ENCODE data around the gene PLB1. TPM values are rescaled to one million over a fixed set of nuclear protein-coding genes. Genes with fewer than 3 reads are reported as not detected.

The PLB1 gene, protein sequence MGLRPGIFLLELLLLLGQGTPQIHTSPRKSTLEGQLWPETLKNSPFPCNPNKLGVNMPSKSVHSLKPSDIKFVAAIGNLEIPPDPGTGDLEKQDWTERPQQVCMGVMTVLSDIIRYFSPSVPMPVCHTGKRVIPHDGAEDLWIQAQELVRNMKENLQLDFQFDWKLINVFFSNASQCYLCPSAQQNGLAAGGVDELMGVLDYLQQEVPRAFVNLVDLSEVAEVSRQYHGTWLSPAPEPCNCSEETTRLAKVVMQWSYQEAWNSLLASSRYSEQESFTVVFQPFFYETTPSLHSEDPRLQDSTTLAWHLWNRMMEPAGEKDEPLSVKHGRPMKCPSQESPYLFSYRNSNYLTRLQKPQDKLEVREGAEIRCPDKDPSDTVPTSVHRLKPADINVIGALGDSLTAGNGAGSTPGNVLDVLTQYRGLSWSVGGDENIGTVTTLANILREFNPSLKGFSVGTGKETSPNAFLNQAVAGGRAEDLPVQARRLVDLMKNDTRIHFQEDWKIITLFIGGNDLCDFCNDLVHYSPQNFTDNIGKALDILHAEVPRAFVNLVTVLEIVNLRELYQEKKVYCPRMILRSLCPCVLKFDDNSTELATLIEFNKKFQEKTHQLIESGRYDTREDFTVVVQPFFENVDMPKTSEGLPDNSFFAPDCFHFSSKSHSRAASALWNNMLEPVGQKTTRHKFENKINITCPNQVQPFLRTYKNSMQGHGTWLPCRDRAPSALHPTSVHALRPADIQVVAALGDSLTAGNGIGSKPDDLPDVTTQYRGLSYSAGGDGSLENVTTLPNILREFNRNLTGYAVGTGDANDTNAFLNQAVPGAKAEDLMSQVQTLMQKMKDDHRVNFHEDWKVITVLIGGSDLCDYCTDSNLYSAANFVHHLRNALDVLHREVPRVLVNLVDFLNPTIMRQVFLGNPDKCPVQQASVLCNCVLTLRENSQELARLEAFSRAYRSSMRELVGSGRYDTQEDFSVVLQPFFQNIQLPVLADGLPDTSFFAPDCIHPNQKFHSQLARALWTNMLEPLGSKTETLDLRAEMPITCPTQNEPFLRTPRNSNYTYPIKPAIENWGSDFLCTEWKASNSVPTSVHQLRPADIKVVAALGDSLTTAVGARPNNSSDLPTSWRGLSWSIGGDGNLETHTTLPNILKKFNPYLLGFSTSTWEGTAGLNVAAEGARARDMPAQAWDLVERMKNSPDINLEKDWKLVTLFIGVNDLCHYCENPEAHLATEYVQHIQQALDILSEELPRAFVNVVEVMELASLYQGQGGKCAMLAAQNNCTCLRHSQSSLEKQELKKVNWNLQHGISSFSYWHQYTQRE (N-terminal part only)
- 10 to 100 TPM in 1 of 12 donors, 1 to 10 TPM in 9, not detected in 2; 1.6 to 10.3 (median 1.9) TPM for polyA plus RNA-seq (ENCODE audit: insufficient read length in 12 of 12)
- long read RNA-seq, donor 1: 0 reads
- long read RNA-seq, donor 2: 0 reads
- long read RNA-seq, donor 3: 0 reads
- long read RNA-seq, donor 4: 0 reads
- long read RNA-seq, donor 5, partial matches to known transcripts: 0 of 1 reads
- long read RNA-seq, donor 5, other reads (novel, unspliced or antisense): 0 of 1 reads
- long read RNA-seq, donor 6: 0 reads
- long read RNA-seq, donor 7: 0 reads
- long read RNA-seq, donor 8: 0 reads
- long read RNA-seq, donor 9: 0 reads
- long read RNA-seq, donor 10: 0 reads
- long read RNA-seq, donor 11: 0 reads

DNA sequence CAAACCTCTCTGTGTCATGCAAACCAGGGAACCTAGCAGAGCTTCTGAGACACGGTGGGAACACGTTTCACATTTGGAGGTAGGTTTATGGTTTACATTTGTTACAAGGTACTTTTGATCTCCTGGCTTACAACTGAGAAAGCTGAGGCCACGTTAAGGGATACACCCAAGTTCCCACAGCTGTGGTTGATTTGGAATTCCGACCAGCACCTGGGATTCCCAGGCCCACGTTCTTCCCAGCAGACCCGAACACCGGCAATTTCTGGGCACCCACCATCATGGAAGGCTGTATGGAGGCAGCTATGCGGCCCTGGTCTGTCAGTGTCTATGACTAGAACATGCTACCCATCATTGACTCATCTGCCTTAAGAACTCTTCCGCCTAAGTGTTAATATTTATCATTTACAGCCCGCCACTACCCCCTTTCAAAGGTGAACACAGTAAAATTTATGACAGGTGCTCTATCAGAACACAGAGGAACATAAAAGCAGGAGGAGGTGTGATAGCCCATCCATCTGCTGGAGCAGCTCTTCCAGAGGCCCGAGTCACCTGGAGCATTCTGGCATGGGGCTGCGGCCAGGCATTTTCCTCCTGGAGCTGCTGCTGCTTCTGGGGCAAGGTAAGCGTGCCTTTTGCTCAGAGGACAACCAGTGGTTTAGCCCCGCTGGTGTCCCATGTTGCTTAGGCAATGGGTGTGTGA is at the start of gene PLB1:
TSS of gene PLB1 (plus strand) at position 510 of the 700 bp plus-strand sequence. CDS start at position 565, 55 bp downstream.
- DNase-seq: no peak

DNA sequence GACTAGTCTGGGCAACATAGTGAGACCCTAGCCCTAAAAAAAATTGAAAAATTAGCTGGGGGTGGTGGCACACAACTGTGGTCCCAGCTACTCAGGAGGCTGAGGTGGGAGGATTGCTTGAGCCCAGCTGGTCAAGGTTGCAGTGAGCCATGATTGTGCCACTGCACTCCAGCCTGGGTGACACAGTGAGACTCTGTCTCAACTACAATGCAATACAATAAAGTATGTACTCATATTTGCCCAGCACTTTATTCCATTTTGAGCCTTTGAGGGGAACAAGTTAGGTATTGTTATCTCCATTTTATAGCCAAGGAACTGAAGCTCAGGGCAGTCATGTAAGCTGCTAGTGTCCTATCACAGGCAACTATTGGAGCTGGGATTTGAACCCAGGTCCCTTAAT is 49.3 kb upstream of the PLB1 start:
- DNase-seq: no peak

DNA sequence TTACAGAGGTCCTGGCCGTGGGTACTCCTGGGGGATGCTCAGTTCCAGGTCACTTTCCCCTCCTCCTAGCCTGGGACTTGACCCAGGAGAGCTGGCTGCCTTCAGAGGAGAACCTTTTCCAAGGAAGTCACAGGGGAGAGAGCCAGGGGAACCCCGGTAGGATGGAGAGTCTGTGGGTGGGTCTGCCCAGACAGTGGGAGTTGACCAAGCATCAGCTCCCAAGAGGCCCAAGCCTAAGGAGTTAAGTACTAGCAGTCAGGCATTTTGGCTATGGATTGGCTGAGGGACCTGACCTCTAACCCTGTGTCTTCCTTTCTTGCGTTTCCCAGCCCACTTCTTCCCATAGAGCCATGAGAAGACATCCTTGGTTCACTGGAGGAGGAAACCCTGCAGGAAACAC is 48.8 kb upstream of the PLB1 start:
- DNase-seq: no peak

DNA sequence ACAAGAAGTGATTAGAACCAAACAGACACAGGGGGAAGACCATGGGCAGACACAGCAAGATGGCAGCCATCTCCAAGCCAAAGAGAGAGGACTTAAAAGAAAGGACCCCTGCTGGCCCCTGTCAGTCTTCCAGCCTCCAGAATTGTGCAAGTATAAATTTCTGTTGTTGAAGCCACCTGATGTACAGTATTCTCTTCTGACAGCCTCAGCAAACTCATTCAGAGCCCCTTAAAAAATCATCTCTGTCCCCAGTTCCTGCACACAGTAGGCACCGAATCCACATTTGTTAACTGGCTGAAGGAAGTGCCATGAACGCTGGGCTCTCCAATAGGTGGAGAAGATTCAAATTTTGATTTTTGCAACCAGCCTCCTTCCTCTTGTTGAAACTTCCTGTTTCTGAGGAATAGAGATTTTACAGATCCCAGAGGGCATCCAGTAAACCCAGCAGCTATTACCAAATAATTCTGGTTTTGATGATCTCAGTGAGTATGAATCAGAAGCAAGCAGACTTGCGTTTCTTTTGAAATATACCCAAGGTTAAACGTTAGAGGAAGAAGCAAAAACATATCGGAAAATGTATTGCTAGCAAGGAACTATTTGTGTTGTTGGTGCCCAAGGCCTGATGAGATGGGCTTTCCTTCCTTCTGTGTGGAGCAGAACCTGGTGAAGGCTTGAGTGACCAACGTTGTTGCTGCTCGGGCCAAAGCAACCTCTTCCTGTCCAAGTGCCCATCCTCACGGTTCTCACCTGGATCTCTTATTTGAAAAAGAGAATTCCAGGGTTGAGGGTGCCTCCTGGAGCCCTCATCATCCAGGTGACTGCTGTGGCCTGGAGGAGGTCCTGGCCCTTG is 47.7 kb upstream of the PLB1 start:
- DNase-seq: no peak

GRCh38 chr2:28448793-28449100 is 47.1 kb upstream of the PLB1 start:
- DNase-seq: no peak

DNA sequence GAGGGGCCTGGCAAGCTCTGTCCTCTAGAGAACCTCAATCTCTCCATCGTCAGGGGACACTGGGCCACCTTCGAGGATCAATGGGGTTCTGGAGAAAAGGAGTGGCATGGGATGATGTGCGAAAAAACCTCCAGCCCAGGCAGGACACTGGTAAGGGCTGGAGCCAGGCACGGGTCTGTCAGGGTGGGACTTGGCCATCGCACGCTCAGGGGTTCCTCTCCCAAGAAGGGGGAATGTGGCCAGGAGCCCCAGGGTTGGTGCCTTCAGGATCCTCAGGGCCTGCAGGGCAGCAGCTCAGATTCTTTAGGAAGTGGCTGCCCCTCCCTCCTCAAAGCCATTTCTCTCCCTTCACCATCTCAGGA is 46.8 kb upstream of the PLB1 start:
- no peak for DNase-seq

GRCh38 chr2:28449488-28450395 is 46.1 kb upstream of the PLB1 start:
- DNase-seq: no peak

- DNase-seq: no peak
These were observed 44.8 kb upstream of the PLB1 start for GRCh38 chr2:28450901-28451565.

DNA sequence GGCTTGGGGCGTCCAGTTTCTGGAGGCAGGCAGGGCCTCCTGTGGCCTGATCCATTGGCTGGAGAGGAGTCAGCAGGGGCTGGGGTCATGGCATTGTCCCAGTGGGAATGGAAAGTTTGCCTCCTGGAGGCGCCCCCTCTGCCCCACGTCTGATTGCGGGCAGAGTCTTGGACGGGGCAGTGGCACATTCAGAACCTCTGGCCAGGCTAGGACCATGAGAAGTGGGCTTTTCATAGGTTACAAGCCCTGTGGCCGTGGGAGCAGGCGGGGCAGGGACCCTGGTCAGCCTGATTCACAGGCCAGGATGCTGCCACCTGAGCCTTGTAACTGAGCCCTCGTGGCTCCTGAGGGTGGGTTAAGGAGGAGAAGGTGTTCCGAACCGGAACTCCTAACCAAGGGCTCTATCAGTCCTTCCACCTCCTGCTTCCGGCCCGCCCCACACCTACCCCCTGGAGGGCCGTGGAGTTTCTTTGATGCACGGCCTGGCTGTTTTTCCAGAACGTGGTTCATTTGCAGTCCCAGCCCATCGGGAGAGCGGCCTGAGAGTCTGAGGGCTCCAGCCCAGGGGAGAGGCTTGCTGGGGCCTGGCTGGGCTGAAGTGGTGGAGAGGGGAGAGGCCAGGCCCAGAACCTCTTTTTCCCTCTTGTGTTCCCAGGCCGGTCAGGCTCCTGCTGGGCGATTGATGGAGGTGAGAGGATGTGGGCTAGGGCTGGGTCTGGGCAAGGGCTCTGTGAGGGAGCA is 43.9 kb upstream of the PLB1 start:
- no peak for DNase-seq

DNA sequence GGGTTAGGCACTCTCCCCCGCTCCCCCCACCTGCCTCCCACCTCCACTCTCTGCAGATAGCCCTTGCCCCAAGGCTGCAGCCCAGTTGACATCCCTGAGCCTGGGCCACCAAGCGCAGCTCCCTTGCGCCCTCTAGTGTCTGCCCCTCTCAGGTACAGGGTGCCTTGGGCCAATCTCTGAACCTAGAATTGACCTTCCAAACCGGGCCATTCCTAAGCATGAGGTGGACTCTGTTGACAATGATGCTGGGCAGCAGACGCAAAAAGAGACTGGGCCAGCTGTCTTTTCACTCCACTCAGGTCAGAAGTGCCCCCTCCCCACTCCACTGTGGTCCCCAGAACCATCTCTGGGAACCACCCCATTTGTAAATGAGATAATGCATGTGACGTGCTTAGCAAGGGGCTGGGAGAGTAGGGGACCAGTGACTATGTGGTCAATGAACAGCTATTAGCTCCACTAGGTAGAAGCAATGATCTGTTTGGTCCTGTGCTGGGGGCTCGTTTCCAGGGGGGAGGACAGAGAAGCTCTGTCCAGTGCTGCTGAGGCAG is 43.3 kb upstream of the PLB1 start:
- peak; percentile 29 for DNase-seq

DNA sequence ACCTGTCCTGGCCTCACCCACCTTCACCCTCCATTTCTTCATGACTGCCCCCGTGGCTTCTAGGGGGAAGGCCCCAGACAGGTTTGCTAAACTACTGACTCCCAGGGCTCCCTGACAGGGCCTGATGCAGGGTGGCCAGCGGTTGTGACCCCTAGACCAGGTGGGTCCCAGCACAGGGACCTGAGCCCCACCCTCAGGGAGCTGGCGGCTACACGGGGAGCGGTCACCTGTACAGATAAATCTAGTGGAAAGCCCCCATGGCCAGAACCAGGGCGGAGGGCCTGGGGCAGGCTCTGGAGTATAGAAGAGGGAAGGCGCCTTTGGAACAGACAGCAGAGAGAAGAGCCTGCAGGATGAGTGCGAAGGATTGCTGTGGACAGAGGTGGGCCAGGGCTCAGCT is 42.5 kb upstream of the PLB1 start:
- no peak for DNase-seq

- DNase-seq: no peak
These were observed 41.6 kb upstream of the PLB1 start for GRCh38 chr2:28454016-28454930.

GRCh38 chr2:28457237-28457636 is 38.6 kb upstream of the PLB1 start:
- no peak for DNase-seq

- DNase-seq: no peak
These were observed 34.8 kb upstream of the PLB1 start for GRCh38 chr2:28461056-28461455.

DNA sequence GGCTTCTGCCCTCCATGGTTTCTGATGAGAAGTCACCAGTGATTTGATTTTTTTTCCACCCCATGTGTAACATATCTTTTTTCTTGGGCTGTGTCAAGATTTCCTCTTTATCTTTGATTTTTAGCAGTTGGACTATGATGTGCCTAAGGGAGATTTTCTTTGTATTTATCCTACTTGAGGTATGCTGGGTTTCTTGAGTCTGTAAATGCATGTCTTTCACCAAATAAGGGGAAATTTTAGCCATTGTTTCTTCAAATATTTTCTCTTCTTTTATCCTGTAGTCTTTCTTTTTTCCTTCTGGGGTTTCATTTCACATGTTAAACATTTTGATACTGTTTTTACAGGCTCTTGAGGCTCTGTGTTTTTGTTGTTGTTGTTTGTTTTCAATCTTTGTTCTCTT is 33.7 kb upstream of the PLB1 start:
- no peak for DNase-seq

DNA sequence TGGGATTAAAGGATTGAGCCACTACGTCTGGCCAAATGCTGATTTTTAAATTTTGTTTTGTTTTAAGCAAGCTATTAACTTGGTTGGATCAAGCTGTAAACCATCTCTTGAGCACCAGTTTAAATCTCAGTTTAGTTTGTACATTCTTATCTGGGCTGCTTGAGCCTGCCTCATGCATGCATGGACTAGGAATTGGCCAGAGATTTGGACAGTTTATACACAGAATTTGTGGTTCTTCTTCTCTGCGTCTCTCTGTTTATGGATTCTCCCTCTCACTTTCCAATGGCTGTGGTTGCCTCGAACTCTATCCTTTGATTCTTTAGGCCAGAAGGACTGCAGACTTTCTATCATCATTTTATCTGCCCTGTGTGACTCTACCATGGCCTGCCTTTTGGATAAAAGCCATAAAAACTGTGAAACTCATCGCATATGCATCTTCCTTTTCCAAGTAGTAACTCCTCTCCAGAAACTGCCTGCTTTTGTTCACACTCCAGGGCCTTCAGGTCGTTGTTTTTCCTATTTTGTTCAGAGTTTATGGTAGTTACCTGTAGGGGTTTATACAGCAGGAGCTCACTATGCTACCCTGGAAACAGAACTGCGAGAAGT is 32.5 kb upstream of the PLB1 start:
- no peak for DNase-seq

Measured in muscle of arm (tissue), 14 donors.